Spinal cord (tissue), 10 donors: ENCODE data around the gene BAIAP2L1. TPM values are rescaled to one million over a fixed set of nuclear protein-coding genes. Genes with fewer than 3 reads are reported as not detected.
"Not testable (repeated sequence)": the region's sequence is repeated elsewhere in the genome, so short reads cannot be mapped to it uniquely, and the experiment has no call there.

Experiments used
- DNase-seq, 6 donors: peaks; one replicate each; pipeline versions ENCODE4 v3.0.0 to v3.0.0-alpha.2; 2013 to 2015; ENCODE audit warnings: low spot score in 6 of 6, low read depth in 4 of 6
- H3K27ac ChIP-seq: one replicate; pipeline ENCODE4 v1.5.1; 2013; ENCODE audit warnings: low read depth, low read length, control low read depth
- H3K27me3 ChIP-seq: one replicate; pipeline ENCODE4 v1.6.1; 2013; ENCODE audit warnings: low read length; ENCODE audit not compliant: control insufficient read depth, insufficient read depth
- H3K36me3 ChIP-seq: one replicate; pipeline ENCODE4 v1.6.1; 2013; ENCODE audit warnings: low read length; ENCODE audit not compliant: control insufficient read depth, insufficient read depth
- H3K4me1 ChIP-seq: one replicate; pipeline ENCODE4 v1.6.1; 2013; ENCODE audit warnings: low read length; ENCODE audit not compliant: control insufficient read depth, insufficient read depth
- H3K4me3 ChIP-seq: one replicate; pipeline ENCODE4 v1.5.1; 2013; ENCODE audit warnings: low read depth, low read length, control low read depth
- H3K9me3 ChIP-seq: one replicate; pipeline ENCODE4 v1.6.1; 2013; ENCODE audit warnings: low read length; ENCODE audit not compliant: control insufficient read depth, insufficient read depth
- WGBS: methylation state at CpG from one replicate; pipeline ENCODE4 v1.1.5; 2013; ENCODE audit warnings: missing lambda C conversion rate; ENCODE audit not compliant: insufficient coverage; 5-methylcytosine and 5-hydroxymethylcytosine counted together
- polyA plus RNA-seq, 2 donors: library from polyadenylated mRNA; unstranded; fragments of 120-200 nt; gene quantifications; one replicate each; pipeline ENCODE4 v1.2.1, GENCODE V29; 2013; ENCODE audit not compliant: insufficient read length in 2 of 2
- total RNA-seq, 2 donors: library from RNA; depleted of rRNA in 1 of 2; stranded (reverse); fragments of 120-200 nt in 1 of 2; fragments of >200 nt in 1 of 2; gene quantifications; one replicate each; pipeline versions ENCODE4 v1.2.3 to v1.2.4, GENCODE V29; 2013 to 2014
- donor health status: healthy.

Gene BAIAP2L1
- total and polyA plus RNA-seq, 4 donors = 1.5 to 4.3 (median 2.2) TPM

- H3K27ac ChIP-seq, H3K27me3 ChIP-seq, H3K4me1 ChIP-seq, H3K9me3 ChIP-seq, H3K4me3 ChIP-seq, DNase-seq, H3K36me3 ChIP-seq: not testable (repeated sequence)
- WGBS = 98% methylated on average over 3 of the region's 5 CpGs
Measured at GRCh38 chr7:98385532-98385931, 15.4 kb downstream of the BAIAP2L1 start.

DNA sequence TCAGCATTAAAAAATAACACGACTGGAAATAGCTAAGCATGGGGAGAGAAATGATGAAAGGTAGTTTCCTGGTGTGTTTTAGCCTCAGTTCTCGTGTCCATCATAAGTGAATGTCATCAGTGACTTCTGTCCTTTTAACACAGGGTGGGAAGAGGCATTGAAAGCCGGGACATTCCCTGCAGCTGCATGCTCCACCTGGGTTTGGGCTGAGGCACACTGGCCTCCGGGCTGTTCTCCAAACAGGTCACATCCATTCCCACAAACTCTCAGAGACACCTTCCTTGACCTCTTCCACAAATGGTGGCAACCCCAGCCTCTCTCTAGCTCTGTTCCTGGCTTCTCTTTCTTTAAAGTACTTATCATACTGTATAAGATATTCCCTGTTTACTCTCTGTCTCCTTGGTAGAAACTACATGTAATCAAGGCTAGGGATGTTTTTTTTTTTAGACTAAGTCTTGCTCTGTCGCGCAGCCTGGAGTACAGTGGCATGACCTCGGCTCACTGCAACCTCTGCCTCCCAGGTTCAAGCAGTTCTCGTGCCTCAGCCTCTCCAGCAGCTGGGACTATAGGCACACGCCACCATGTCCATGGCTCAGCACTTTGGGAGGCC lies 22.6 kb downstream of the BAIAP2L1 start:
- H3K4me3 ChIP-seq = no peak overlapping the region
- H3K27ac ChIP-seq = no peak overlapping the region
- no peak for DNase-seq
- 95% methylated on average over 8 of the region's 9 CpGs for WGBS
- no peaks in the 10 kb centered on the region for H3K4me1 ChIP-seq
- no peaks in the 10 kb centered on the region for H3K9me3 ChIP-seq
- no peaks in the 10 kb centered on the region for H3K27me3 ChIP-seq
- H3K36me3 ChIP-seq = no peaks in the 10 kb centered on the region

- H3K27me3 ChIP-seq = no peaks in the 10 kb centered on the region
- H3K27ac ChIP-seq = no peak overlapping the region
- H3K4me3 ChIP-seq = no peak overlapping the region
- DNase-seq = no peak
- H3K9me3 ChIP-seq = no peaks in the 10 kb centered on the region
- H3K4me1 ChIP-seq = no peaks in the 10 kb centered on the region
- H3K36me3 ChIP-seq = no peaks in the 10 kb centered on the region
- 100% methylated on average over 1 of the region's 6 CpGs for WGBS
Measured at GRCh38 chr7:98376711-98377110, 24.2 kb downstream of the BAIAP2L1 start.

DNA sequence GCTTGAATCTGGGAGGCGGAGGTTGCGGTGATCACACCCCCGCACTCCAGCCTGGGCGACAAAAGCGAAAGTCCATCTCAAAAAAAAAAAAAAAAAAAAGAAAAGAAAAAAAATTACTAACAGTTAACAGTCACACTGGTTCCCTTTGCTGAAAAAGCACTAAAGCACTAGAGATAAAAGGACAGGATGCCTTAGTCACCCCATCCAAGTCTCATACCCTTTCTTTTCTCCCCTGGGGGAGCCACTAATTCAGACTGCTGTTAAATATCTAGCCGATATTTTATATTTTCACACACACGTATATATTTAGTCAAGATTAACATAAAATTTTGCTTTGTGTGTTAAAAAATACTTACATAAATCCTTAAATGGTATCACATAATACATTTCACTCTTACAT lies 25.2 kb downstream of the BAIAP2L1 start:
- no peaks in the 10 kb centered on the region for H3K4me1 ChIP-seq
- H3K9me3 ChIP-seq = no peaks in the 10 kb centered on the region
- no peak for DNase-seq
- no peaks in the 10 kb centered on the region for H3K27me3 ChIP-seq
- no peak overlapping the region for H3K27ac ChIP-seq
- no peak overlapping the region for H3K4me3 ChIP-seq
- no peaks in the 10 kb centered on the region for H3K36me3 ChIP-seq
- 100% methylated on average over 2 of the region's 7 CpGs for WGBS

DNA sequence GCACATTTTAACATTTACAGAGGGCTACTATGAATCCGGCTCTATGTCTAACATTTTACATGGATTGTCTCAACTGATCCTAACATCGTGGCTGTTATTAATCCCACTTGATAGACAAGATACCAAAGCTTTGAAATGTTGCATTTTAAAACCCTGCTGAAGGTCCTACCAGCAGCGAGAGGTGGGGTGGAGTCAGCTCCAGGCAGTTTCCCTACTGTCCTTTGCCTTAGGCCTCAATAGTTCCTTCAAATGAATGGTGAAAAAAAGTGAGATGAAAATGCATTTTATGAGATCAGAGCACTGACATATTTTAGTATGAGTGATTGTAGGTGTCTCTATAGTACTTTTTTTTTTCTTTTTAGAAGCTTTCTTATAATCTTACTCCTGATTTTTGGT lies 26.6 kb downstream of the BAIAP2L1 start:
- DNase-seq = no peak
- H3K9me3 ChIP-seq = no peaks in the 10 kb centered on the region
- no peaks in the 10 kb centered on the region for H3K4me1 ChIP-seq
- no peak overlapping the region for H3K27ac ChIP-seq
- no peaks in the 10 kb centered on the region for H3K36me3 ChIP-seq
- no peak overlapping the region for H3K4me3 ChIP-seq
- WGBS = 89% methylated on average over 3 of the region's 3 CpGs
- H3K27me3 ChIP-seq = no peaks in the 10 kb centered on the region

DNA sequence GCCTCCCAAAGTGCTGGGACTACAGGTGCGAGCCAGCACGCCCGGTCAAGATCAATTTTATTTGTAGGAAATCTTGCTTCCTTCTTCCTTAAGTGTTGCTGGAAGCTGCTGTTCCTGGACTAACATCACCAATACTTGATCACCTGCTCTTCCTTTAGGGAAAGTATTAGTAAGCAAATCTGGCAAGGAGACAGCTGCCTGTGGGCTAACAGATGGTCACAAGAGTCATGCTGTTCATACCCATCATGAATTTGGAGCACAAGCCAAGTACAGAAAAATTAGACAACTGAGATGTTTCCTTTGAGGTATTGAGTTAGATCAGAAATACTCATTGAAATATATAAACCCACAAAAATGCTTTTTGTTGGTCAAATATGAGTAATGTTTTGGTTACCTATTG lies 27.9 kb downstream of the BAIAP2L1 start:
- no peak overlapping the region for H3K27ac ChIP-seq
- no peak overlapping the region for H3K4me3 ChIP-seq
- no peaks in the 10 kb centered on the region for H3K9me3 ChIP-seq
- no peaks in the 10 kb centered on the region for H3K27me3 ChIP-seq
- DNase-seq = peak in 2 of 6 donors; percentile 32 to 35
- no CpG with 5 or more reads among the region's 3 CpGs for WGBS
- H3K36me3 ChIP-seq = no peaks in the 10 kb centered on the region
- no peaks in the 10 kb centered on the region for H3K4me1 ChIP-seq

DNA sequence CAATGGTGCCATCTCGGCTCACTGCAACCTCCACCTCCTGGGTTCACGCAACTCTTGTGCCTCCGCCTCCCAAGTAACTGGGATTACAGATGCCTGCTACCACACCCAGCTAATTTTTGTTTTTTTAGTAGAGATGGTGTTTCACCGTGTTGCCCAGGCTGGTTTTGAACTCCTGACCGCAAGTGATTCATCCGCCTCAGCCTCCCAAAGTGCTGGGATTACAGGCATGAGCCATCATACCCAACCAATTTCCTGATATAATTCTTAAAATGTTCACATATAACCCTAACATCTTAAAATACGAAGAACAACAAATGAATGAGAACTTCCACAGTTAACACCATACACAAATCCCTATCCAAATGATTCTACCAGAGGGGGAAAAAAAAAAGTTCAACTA lies 31.2 kb downstream of the BAIAP2L1 start:
- no peaks in the 10 kb centered on the region for H3K36me3 ChIP-seq
- DNase-seq = no peak
- H3K27ac ChIP-seq = no peak overlapping the region
- no peaks in the 10 kb centered on the region for H3K9me3 ChIP-seq
- no peaks in the 10 kb centered on the region for H3K4me1 ChIP-seq
- H3K4me3 ChIP-seq = no peak overlapping the region
- no peaks in the 10 kb centered on the region for H3K27me3 ChIP-seq
- 100% methylated on average over 2 of the region's 7 CpGs for WGBS

- 82% methylated on average over 4 of the region's 8 CpGs for WGBS
- H3K36me3 ChIP-seq = no peaks in the 10 kb centered on the region
- no peaks in the 10 kb centered on the region for H3K9me3 ChIP-seq
- DNase-seq = no peak
- no peaks in the 10 kb centered on the region for H3K27me3 ChIP-seq
- H3K4me3 ChIP-seq = no peak overlapping the region
- H3K4me1 ChIP-seq = no peaks in the 10 kb centered on the region
- H3K27ac ChIP-seq = no peak overlapping the region
Measured at GRCh38 chr7:98368716-98369115, 32.2 kb downstream of the BAIAP2L1 start.

DNA sequence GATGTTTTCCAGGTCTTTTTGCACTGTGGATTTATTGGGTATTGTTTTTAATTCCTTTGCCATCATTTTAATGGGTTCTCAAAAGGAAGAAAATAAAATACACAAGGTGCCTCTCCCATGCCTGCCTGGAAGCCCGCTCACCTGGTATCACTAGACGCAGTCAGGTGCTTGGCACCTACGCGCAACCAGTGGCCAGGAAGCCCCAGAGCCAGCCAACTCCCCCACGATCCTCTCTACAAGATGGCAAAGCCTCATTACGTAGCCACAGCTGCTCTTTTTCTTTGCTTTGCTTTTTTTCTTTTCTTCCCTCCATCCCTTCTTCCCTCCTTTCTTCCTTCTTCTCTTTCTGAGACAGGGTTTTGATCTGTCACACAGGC lies 34.3 kb downstream of the BAIAP2L1 start:
- 94% methylated on average over 6 of the region's 6 CpGs for WGBS
- no peaks in the 10 kb centered on the region for H3K9me3 ChIP-seq
- H3K4me1 ChIP-seq = no peaks in the 10 kb centered on the region
- no peak for DNase-seq
- no peak overlapping the region for H3K27ac ChIP-seq
- no peak overlapping the region for H3K4me3 ChIP-seq
- no peaks in the 10 kb centered on the region for H3K27me3 ChIP-seq
- H3K36me3 ChIP-seq = no peaks in the 10 kb centered on the region

DNA sequence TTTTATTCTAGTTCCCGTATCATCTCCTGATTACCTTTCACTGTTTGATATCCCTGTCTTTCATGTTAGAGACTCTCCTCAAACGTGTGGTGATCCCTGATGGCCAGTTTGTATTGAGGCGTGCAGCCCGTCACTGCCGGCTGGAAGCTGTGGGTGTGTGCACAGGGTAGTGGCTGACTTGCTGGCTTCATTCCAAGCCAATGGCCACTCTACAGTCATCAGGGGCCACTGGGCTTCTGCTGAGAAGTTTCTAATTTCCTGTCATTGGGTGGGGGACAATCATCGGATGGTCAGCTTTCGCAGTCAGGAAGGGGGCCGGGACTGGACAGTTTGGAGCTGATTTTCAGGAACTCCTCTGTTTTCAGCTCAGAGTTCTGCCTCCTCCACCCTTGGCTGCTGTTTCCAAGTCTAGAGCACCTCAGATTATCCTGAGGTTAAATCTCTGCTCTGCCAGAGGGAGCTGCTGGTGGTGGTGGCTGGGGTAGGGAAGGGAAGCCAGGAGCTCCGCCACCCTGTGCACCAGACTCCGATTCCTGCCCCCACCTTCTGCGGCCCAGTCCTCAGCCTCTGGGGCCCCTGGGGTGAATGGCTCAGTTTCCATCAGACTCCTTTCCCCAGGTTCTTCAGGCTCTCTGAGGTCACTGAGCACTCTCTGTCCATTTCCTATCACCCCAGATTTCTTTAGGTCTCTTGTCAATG lies 34.9 kb downstream of the BAIAP2L1 start:
- DNase-seq = no peak
- H3K27ac ChIP-seq = no peak overlapping the region
- H3K36me3 ChIP-seq = no peaks in the 10 kb centered on the region
- H3K4me1 ChIP-seq = no peaks in the 10 kb centered on the region
- H3K27me3 ChIP-seq = no peaks in the 10 kb centered on the region
- 87% methylated on average over 5 of the region's 11 CpGs for WGBS
- H3K9me3 ChIP-seq = no peaks in the 10 kb centered on the region
- H3K4me3 ChIP-seq = no peak overlapping the region
